Neural cell (in vitro differentiated cells): ENCODE measurements around the gene ABCA4. TPM values are rescaled to one million over a fixed set of nuclear protein-coding genes. Genes with fewer than 3 reads are reported as not detected.

Experiments used
- H2AFZ ChIP-seq: fragments of 200-600, 300-800 bp; sonication (generic), shearing (Covaris generic); 2 replicates; pipeline ENCODE4 v1.6.0; 2014; ENCODE audit warnings: low read depth, mild to moderate bottlenecking, antibody characterized with exemption, low read length, moderate library complexity
- H3F3A ChIP-seq: fragments of 200-600 bp; shearing (Covaris generic); 2 replicates; pipeline ENCODE4 v1.6.1; 2016; ENCODE audit warnings: mild to moderate bottlenecking, moderate library complexity, mixed read lengths, antibody characterized with exemption, low read length; ENCODE audit not compliant: insufficient read depth, poor library complexity, severe bottlenecking
- H3K27ac ChIP-seq: fragments of 200-600, 300-800 bp; sonication (generic), shearing (Covaris generic); 2 replicates; pipeline ENCODE4 v1.5.1; 2014; ENCODE audit warnings: mild to moderate bottlenecking, low read length, moderate library complexity
- H3K27me3 ChIP-seq: fragments of 300-800, 200-600 bp; sonication (generic), shearing (Covaris generic); 2 replicates; pipeline ENCODE4 v1.6.0; 2014; ENCODE audit warnings: mild to moderate bottlenecking, low read depth, low read length, moderate library complexity; ENCODE audit not compliant: insufficient read depth
- H3K36me3 ChIP-seq: fragments of 300-800, 200-600 bp; sonication (generic), shearing (Covaris generic); 2 replicates; pipeline ENCODE4 v1.5.1; 2014; ENCODE audit warnings: mild to moderate bottlenecking, antibody characterized with exemption, low read length, moderate library complexity; ENCODE audit not compliant: insufficient read depth
- H3K4me2 ChIP-seq: fragments of 300-800, 200-600 bp; sonication (generic), shearing (Covaris generic); 2 replicates; pipeline ENCODE4 v1.6.0; 2014; ENCODE audit warnings: mild to moderate bottlenecking, low read length
- H3K4me3 ChIP-seq: fragments of 300-800, 200-600 bp; sonication (generic), shearing (Covaris generic); 2 replicates; pipeline ENCODE4 v1.5.1; 2014; ENCODE audit warnings: mild to moderate bottlenecking, low read length, moderate library complexity
- H3K79me2 ChIP-seq: fragments of 200-600 bp; shearing (Covaris generic); replicated peaks from 2 replicates; pipeline ENCODE4 v1.6.0; 2014; ENCODE audit warnings: mild to moderate bottlenecking, low read length, moderate library complexity; ENCODE audit not compliant: insufficient read depth
- H3K9ac ChIP-seq: fragments of 300-800, 200-600 bp; sonication (generic), shearing (Covaris generic); 2 replicates; pipeline ENCODE4 v1.6.1; 2016; ENCODE audit warnings: mild to moderate bottlenecking, low read length, mixed read lengths
- H3K9me2 ChIP-seq: fragments of 200-600 bp; shearing (Covaris generic); 2 replicates; pipeline ENCODE4 v1.6.1; 2016; ENCODE audit warnings: mild to moderate bottlenecking, low read length, mixed read lengths; ENCODE audit not compliant: insufficient read depth
- H3K9me3 ChIP-seq: fragments of 200-600, 300-800 bp; sonication (generic), shearing (Covaris generic); 2 replicates; pipeline ENCODE4 v1.6.1; 2016; ENCODE audit warnings: mild to moderate bottlenecking, mixed run types, low read length, moderate library complexity, mixed read lengths
- H4K20me1 ChIP-seq: fragments of 200-600 bp; shearing (Covaris generic); 2 replicates; pipeline ENCODE4 v1.6.1; 2016; ENCODE audit warnings: mild to moderate bottlenecking, mixed run types; ENCODE audit not compliant: insufficient read depth
- CTCF ChIP-seq: fragments of 450-650 bp; IDR thresholded peaks from 2 replicates; pipeline ENCODE4 v1.5.1; 2014; ENCODE audit warnings: antibody characterized with exemption, mild to moderate bottlenecking, moderate library complexity; ENCODE audit not compliant: poor library complexity, severe bottlenecking
- EP300 ChIP-seq: fragments of 450-650 bp; conservative IDR thresholded peaks from 2 replicates; pipeline ENCODE4 v1.6.1; 2014; ENCODE audit warnings: antibody characterized with exemption, mild to moderate bottlenecking, moderate library complexity; ENCODE audit not compliant: poor library complexity, severe bottlenecking
- EZH2 ChIP-seq: fragments of 200-600, 300-800 bp; shearing (Covaris generic), sonication (generic); IDR thresholded peaks from 2 replicates; pipeline ENCODE4 v1.6.1; 2014; ENCODE audit warnings: antibody characterized with exemption, low read length, borderline replicate concordance, mild to moderate bottlenecking; ENCODE audit not compliant: insufficient read depth, poor library complexity, severe bottlenecking
- MXI1 ChIP-seq: fragments of 450-650 bp; conservative IDR thresholded peaks from 2 replicates; pipeline ENCODE4 v1.6.1; 2014; ENCODE audit warnings: antibody characterized with exemption, mild to moderate bottlenecking; ENCODE audit not compliant: poor library complexity, severe bottlenecking
- POLR2AphosphoS5 ChIP-seq: IDR thresholded peaks from 2 replicates; pipeline ENCODE4 v1.6.1; 2012
- RAD21 ChIP-seq: fragments of 450-650 bp; conservative IDR thresholded peaks from 2 replicates; pipeline ENCODE4 v1.6.1; 2014; ENCODE audit warnings: antibody characterized with exemption, mild to moderate bottlenecking, moderate library complexity
- REST ChIP-seq: IDR thresholded peaks from 2 replicates; pipeline ENCODE4 v1.6.1; 2012; ENCODE audit warnings: borderline replicate concordance
- SMC3 ChIP-seq: fragments of 450-650 bp; conservative IDR thresholded peaks from 2 replicates; pipeline ENCODE4 v1.6.1; 2014; ENCODE audit warnings: antibody characterized with exemption, mild to moderate bottlenecking, moderate library complexity; ENCODE audit not compliant: poor library complexity
- TAF1 ChIP-seq: IDR thresholded peaks from 2 replicates; pipeline ENCODE4 v1.6.1; 2012; ENCODE audit warnings: low read depth
- polyA plus RNA-seq: library from polyadenylated mRNA; depleted of rRNA; stranded (reverse); fragments of >200 nt; gene quantifications from 2 replicates; pipeline ENCODE4 v1.2.3, GENCODE V29; 2014

ABCA4 gene
- polyA plus RNA-seq, 1 donor from 2014 or later: not detected

GRCh38 chr1:94109478-94109877 lies 11.5 kb downstream of the ABCA4 start:
- H3K4me2 ChIP-seq: no peak overlapping the region
- no peaks in the 10 kb centered on the region for H3K9me2 ChIP-seq
- H3K27ac ChIP-seq: no peak overlapping the region
- no peaks in the 10 kb centered on the region for H3F3A ChIP-seq
- no peaks in the 10 kb centered on the region for H3K36me3 ChIP-seq
- no peak overlapping the region for H3K4me3 ChIP-seq
- H4K20me1 ChIP-seq: no peaks in the 10 kb centered on the region
- TF ChIP-seq EP300 (no peak), REST (no peak), POLR2AphosphoS5 (no peak), RAD21 (no peak), EZH2 (no peak), MXI1 (no peak), TAF1 (no peak), SMC3 (no peak), CTCF (no peak)
- no peaks in the 10 kb centered on the region for H3K9me3 ChIP-seq
- H3K9ac ChIP-seq: no peak overlapping the region
- no peak overlapping the region for H2AFZ ChIP-seq
- H3K27me3 ChIP-seq: no peaks in the 10 kb centered on the region
- H3K79me2 ChIP-seq: no peaks in the 10 kb centered on the region

- TF ChIP-seq CTCF: no peak
- no peak for TF ChIP-seq EP300
- TF ChIP-seq RAD21: no peak
- no peak for TF ChIP-seq SMC3
- no peak for TF ChIP-seq EZH2
- TF ChIP-seq REST: no peak
- no peak for TF ChIP-seq POLR2AphosphoS5
- TF ChIP-seq MXI1: no peak
- no peak for TF ChIP-seq TAF1
- Histone ChIP-seq H3K79me2 (no peaks in the 10 kb centered on the region), H3K27me3 (no peaks in the 10 kb centered on the region), H3K36me3 (no peaks in the 10 kb centered on the region), H3K9me3 (no peaks in the 10 kb centered on the region), H3K4me3 (no peak overlapping the region), H3K9me2 (no peaks in the 10 kb centered on the region), H3K27ac (no peak overlapping the region), H3K4me2 (no peak overlapping the region), H2AFZ (no peak overlapping the region), H3F3A (no peaks in the 10 kb centered on the region), H3K9ac (no peak overlapping the region), H4K20me1 (no peaks in the 10 kb centered on the region)
Measured at GRCh38 chr1:94107141-94107540, 13.8 kb downstream of the ABCA4 start.
